ENCODE results near the gene GTPBP2.
"Not testable (repeated sequence)": the region's sequence is repeated elsewhere in the genome, so short reads cannot be mapped to it uniquely, and the experiment has no call there.

The GTPBP2 gene

GRCh38 chr6:43668151-43669028, 39.3 kb upstream of the GTPBP2 start:
- peak; percentile 82 to 83 for DNase-seq
- TF ChIP-seq POLR2A (IDR thresholded peaks at IDR 0.05; ENCODE audit: low read length) (peak; percentile 49), GATA1 (IDR thresholded peaks at IDR 0.05; ENCODE audit: low read depth, low read length) (no peak)

DNA sequence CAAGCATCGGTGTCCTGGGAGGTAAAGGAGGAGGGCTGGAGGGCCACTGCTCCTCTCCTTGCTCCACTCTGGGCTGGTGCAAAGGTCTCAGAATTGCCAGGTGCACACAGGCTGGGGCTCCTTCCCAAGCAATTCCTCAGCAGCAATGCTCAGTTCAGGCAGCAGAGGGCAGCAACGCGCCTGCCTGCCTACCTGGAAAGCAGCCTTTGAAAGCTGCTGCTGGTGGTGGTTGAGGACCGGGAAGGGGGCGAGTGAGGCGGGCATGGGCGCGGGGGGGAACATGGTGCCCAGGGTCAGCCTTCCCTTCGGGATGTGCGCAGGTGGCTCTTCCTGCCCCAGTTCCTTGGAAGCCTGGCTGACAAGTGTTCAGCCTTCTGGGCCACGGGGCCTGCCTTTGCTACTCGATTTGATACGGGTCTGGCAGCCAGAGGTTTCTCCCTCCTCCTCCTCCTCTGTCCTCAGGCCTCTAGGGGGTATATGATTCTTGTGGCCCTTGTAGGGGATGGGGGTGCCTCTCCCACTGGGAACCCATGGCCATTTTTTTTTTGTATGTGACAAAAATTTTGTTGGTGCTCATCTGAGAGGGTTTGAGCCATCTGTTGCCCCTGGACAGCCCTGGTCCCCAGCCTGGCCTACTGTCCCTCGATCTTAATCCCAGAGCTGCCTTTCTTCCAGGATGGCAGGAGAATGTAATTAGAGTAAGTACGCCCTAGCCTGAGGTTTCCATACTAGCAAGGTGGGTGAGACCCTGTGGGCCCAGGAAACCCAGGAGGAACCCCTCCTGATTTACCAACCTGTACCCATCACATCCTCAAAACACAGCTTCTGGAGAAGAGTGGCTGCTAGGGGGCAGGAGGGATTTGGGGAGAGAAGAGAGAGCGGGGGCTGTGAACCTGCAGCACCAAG, 38.4 kb upstream of the GTPBP2 start:
- TF ChIP-seq POLR2A (IDR thresholded peaks at IDR 0.05; ENCODE audit: low read length) = no peak
- no peak for TF ChIP-seq GATA1 (IDR thresholded peaks at IDR 0.05; ENCODE audit: low read depth, low read length)

DNA sequence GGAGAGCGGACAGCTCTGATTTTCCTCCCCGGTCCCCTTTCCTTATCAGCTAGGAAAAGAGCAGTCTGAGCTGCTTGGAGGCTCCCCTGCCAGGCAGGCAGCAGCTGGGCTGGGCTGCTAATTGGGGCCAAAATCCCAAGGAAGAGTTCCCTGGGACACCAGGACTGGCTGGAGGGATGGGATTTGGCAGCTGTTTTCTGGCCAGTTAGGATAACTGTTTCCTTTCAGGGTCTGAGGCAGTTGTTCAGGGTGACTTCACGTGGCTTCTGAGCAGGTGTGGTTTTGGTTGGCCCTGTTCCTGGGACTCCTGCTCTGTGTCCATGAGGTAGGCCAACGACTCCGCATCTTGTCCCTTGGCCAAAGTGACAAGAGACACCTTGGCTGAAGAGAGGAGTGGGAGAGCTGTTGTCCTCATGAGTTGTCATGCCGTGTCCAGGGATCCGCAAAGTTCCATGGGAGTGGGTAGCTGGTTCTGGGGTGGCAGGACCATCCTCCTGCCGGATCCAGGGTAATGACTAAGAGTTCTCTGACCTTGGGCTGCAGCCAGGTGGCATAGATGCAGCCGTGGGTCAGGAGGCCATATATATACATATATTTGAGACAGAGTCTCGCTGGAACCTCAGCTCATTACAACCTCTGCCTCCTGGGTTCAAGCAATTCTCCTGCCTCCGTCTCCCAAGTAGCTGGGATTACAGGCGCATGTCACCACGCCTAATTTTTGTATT, 37.3 kb upstream of the GTPBP2 start:
- TF ChIP-seq GATA1 (IDR thresholded peaks at IDR 0.05; ENCODE audit: low read depth, low read length) (no peak), POLR2A (IDR thresholded peaks at IDR 0.05; ENCODE audit: low read length) (no peak)
- DNase-seq = no peak

More for the DNA sequence above, 38.4 kb upstream of the GTPBP2 start:
- DNase-seq = peak; percentile 72 to 89

GRCh38 chr6:43665376-43665775, 36.3 kb upstream of the GTPBP2 start:
- TF ChIP-seq POLR2A (IDR thresholded peaks at IDR 0.05; ENCODE audit: low read length) (no peak), GATA1 (IDR thresholded peaks at IDR 0.05; ENCODE audit: low read depth, low read length) (no peak)
- DNase-seq = no peak

GRCh38 chr6:43662948-43663347, 33.9 kb upstream of the GTPBP2 start:
- not testable (repeated sequence) for DNase-seq

GRCh38 chr6:43658161-43658560, 29.1 kb upstream of the GTPBP2 start:
- no peak for TF ChIP-seq POLR2A (IDR thresholded peaks at IDR 0.05; ENCODE audit: low read length)
- TF ChIP-seq GATA1 (IDR thresholded peaks at IDR 0.05; ENCODE audit: low read depth, low read length) = no peak
- no peak for DNase-seq

DNA sequence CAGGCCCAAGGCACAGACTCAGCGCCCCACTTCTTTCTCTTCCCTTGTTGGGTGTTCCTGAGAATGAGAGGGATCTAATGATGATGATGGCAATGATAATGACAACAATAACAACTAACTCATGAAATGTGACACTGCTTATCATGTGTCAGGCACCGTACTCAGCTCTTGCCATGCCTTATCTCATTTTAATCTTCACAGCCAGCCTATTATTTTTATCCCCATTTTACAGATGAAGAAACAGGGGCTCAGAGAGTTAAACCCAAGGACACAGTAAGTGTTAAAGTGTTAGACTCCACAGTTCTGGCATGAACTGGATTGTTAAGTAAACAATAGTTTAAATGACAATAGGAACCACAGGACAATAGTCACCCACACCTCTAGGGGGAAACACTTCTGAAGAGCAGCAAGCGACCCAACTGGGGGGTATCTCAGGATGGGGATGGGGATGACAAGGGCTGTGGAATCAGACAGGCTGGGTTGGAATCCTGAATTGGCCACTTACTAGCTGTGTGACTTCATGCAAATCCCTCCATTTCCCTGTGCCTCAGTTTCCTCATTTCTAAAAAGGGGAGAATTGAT, 28.2 kb upstream of the GTPBP2 start:
- TF ChIP-seq GATA1 (IDR thresholded peaks at IDR 0.05; ENCODE audit: low read depth, low read length) (no peak), POLR2A (IDR thresholded peaks at IDR 0.05; ENCODE audit: low read length) (no peak)
- no peak for DNase-seq

DNA sequence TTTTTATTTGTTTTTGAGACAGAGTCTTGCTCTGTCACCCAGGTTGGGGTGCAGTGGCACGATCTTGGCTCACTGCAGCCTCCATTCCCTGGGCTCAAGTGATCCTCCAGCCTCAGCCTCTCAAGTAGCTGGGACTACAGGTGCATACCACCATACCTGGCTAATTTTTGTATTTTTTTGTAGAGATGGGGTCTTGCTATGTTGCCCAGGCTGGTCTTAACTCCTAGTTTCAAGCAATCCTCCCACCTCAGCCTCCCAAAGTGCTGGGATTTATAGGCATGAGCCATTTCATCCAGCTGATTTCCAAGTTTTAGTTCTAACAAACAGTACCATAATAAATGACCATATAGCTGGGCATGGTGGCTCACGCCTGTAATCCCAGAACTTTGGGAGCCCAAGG, 23.8 kb upstream of the GTPBP2 start:
- DNase-seq = not testable (repeated sequence)

- TF ChIP-seq POLR2A (IDR thresholded peaks at IDR 0.05; ENCODE audit: low read length) = no peak
- no peak for TF ChIP-seq GATA1 (IDR thresholded peaks at IDR 0.05; ENCODE audit: low read depth, low read length)
- no peak for DNase-seq
Measured at GRCh38 chr6:43648248-43648647, 19.2 kb upstream of the GTPBP2 start.

DNA sequence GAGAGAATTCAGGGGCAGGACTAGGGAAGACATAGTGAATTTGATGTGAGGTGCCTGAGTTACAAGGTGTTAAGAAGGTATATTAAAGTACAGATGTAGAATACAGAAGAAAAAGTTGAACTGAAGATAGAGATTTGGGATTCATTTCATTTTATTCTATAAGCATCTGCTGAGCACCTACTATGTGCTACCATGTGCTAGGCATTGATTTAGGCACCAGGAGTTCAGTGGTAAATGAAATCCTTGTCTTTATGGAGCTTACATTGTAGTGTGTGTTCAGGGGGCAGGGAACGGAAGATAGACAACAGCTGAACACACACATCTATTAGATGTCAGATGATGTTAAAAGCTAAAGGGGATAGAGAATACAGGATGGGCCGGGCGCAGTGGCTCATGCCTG, 18.5 kb upstream of the GTPBP2 start:
- TF ChIP-seq POLR2A (IDR thresholded peaks at IDR 0.05; ENCODE audit: low read length) = no peak
- TF ChIP-seq GATA1 (IDR thresholded peaks at IDR 0.05; ENCODE audit: low read depth, low read length) = no peak
- DNase-seq = no peak

GRCh38 chr6:43645613-43645964, 16.5 kb upstream of the GTPBP2 start:
- DNase-seq = no peak
- TF ChIP-seq GATA1 (IDR thresholded peaks at IDR 0.05; ENCODE audit: low read depth, low read length) = no peak
- no peak for TF ChIP-seq POLR2A (IDR thresholded peaks at IDR 0.05; ENCODE audit: low read length)

GRCh38 chr6:43644940-43645612, 16.0 kb upstream of the GTPBP2 start, which contains the start of gene RSPH9:
TSS of gene RSPH9 (plus strand) at chr6:43645036. CDS start at chr6:43645099, 63 bp downstream.
- DNase-seq = peak; percentile 71 to 79
- TF ChIP-seq POLR2A (IDR thresholded peaks at IDR 0.05; ENCODE audit: low read length) = no peak
- TF ChIP-seq GATA1 (IDR thresholded peaks at IDR 0.05; ENCODE audit: low read depth, low read length) = no peak

Data from erythroblast (primary cell).